ENCODE measurements around the gene ASIC1.
"Not testable (repeated sequence)": the region's sequence is repeated elsewhere in the genome, so short reads cannot be mapped to it uniquely, and the experiment has no call there.

The ASIC1 gene

GRCh38 chr12:50057000-50057841, at the start of gene ASIC1:
Gene ASIC1 (plus strand): TSS chr12:50057596. CDS start chr12:50058767, 1,171 bp downstream.
- no peak for DNase-seq

DNA sequence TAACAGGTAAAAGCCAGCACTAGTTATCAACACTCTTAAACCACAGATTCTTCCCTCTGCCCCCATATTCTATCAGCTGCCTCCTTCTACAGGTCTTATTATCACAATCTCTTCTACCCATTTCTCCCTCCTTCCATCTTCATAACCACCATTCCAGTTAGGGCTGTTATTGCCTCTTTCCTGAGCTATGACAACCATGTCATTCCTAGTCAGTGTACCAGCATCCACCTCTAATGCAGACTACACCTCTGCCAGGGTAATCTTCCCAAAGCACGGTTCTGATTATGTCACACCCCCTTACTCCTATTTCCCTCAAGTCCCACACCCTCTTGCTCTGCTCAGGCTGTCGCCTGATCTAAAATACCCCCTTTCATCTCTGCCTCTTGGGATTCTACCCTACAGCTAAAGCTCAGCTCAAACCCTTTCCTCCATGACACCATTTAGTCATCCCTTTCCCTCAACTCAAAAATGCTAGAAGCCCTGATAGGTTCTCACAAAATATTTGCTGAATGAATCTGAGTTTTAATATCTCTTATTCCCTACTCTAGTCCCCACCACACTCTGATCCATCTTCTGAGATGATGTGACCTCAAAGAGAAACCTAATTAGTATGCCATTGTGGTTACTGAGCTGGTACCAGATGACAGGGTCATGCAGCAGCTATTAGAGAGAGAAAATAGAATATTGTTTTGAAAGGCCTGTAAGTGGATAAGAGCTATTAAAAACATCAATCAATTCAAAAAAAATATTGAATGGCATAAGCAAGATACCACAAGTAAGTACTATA, 43.8 kb upstream of the ASIC1 start:
- no peak for DNase-seq

DNA sequence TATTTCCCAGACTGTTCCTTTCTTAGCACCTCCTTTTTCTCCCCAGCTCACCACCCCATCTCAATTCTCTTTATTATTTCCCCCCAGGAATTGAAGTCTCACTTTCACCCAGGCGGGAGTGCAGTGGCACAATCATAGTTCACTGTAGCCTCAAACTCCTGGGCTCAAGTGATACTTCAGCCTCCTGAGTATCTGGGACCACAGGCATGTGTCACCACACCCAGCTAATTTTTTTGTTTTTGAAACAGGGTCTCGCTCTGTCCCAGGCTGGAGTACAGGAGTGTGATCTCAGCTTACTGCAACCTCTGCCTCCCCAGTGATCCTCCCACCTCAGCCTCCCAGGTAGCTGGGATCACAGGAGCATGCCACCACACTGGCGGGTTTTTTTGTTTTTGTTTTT, 43.1 kb upstream of the ASIC1 start:
- no peak for DNase-seq

DNA sequence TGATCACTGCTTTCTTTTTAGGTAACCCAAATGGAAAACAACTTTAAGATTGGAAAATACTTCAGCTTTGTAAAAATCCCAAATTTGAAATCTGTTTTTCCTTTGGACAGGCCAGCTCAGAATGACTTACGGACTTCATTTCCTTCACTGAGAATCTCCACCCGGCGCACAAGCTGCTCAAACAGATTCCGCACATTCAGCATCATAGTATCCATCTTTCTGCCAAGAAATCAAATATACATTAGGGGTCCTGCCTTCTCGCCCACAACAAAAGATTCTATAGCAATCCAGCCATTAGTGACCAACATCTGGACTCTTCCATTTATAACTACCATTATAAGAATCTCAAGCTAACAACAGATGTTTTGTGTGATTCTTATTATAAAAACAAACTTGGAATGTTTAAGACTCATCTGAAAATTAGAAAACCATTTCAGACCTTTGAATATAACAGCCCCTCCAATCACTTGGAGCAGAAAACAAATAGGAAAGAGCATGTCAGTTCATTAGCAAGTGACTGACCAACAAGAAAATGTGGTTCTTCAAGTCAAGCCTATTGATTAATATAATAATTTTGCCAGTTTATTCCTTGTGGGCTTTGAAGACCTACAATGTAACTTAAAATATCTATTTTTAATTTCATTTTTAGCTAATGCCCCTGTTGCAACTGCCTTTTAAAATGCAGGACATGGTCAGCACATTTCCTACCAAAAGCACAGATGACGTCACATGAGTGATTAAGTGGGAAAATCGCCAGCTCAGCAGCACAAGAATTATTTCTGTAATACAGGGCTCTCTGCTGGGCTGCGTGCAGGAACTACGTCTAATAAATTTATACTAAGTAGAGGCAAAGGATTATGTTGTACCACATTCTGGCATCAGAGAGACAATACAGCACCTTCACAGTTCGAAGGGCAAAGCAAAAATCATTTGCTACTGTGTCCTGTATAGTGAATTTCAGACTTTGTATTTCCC, 40.6 kb upstream of the ASIC1 start:
- DNase-seq: no peak

DNA sequence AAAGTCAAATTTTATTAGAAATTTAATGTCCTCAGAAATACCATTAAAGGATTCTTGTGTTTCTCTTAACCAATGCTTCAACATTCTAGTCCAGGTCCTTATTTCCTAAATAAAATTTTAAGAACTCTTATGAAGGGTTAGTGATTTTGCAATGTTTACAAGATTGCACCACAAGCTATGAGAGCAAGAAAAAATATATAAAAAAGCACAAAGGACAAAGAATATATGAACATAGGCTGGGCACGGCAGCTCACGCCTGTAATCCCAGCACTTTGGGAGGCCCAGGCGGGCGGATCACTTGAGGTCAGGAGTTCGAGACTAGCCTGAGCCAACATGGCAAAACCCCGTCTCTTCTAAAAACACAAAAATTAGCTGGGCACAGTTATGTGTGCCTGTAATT, 39.8 kb upstream of the ASIC1 start:
- DNase-seq: no peak

DNA sequence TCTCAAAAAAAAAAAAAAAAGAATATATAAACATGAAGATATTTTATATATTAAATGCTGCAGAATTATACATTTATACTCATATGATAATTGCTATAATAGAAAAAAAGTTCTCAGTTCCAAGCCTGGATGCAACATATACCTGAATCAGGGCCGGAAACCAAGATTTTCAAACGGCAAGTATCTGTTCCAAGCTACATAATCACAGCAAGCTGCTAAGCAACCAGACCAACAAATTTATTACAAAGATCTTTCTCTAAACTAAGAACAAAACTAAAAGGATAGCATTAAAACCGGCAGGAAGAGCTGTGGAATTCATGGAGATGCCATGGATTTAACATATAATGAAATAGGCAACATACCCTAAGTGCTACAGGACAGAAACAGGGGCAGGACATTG, 39.2 kb upstream of the ASIC1 start:
- DNase-seq: no peak

GRCh38 chr12:50018968-50019367, 38.4 kb upstream of the ASIC1 start:
- no peak for DNase-seq

DNA sequence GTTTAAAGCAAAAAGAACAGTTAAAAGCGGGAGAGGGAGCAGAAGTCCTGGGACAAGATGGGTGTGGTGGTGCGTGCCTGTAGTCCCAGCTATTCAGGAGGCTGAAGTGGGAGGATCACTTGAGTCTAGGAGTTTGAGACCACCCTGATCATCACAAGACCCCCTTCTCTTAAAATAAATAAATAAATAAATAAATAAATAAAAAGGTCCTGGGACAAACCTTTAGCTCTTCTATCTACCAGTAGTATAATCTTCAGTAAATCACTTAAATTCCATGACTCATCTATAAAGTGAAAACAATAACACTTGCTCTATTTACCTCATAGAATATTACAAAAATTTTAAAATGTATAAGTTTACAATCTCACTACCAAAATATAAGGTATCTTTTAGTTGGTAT, 37.9 kb upstream of the ASIC1 start:
- DNase-seq: no peak

GRCh38 chr12:50021031-50021430, 36.4 kb upstream of the ASIC1 start:
- DNase-seq: no peak

- no peak for DNase-seq
Measured at GRCh38 chr12:50022903-50023302, 34.5 kb upstream of the ASIC1 start.

DNA sequence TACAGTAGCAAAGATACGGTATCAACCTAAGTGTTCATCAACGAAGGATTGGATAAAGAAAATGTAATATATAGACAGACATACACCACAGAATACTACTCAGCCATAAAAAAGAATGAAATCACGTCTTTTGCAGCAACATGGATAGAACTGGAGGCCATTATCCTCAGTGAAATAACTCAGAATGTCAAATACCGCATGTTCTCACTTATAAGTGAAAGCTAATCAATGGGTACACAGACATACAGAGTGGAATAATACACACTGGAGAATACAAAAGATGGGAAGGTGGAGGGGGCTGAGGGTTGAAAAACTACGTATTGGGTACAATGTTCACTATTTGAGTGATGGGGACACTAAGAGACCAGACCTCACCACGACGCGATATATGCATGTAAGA, 33.2 kb upstream of the ASIC1 start:
- DNase-seq: no peak

GRCh38 chr12:50024805-50025186, 32.6 kb upstream of the ASIC1 start:
- DNase-seq: no peak

DNA sequence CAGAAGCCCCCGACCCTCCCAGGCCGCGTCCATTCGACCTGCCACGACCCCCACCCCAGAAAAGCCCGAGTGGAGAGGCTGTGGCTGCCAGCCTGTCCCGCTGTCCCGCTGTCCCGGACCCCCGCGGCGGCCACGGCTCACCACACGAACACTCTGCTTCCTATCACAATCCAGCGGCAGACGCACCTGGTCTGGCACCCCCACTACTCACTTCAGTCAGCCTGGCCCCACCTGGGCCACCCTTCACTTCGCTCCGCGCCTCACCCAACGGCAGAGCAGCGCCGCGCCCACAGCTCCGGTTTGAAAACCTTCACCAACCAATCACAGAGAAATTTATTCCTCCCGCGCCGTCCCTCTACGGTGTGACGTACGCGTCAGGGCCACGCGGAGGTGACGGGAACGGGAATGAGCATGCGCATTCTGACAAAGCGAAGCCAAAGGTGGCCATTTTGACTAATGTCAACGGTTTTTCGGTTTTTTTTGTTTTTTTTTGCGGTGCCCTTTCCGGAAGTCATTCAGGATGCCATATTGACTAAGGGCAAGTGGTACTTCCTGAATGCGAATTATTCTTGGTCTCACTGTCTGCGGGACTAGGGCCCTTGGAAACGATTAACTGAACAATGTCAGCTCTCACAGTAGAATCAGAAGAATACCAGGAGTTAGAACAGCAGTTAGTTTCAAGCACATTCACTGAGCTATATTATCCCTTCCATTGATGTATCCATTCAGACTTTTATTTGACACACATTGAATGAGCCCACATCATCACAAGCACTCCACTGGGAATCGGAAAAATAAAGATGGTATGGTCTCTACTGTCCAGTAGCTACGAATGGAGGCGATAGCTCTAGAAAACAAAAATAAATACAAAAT, 32.0 kb upstream of the ASIC1 start, which contains the start of gene RACGAP1:
TSS of gene RACGAP1 (minus strand) at position 308 of the 873 bp plus-strand sequence. CDS start 8,779 bp downstream, outside the sequence.
- peak; percentile 92 for DNase-seq

- DNase-seq: no peak
Measured at GRCh38 chr12:50026691-50027090, 30.7 kb upstream of the ASIC1 start.

DNA sequence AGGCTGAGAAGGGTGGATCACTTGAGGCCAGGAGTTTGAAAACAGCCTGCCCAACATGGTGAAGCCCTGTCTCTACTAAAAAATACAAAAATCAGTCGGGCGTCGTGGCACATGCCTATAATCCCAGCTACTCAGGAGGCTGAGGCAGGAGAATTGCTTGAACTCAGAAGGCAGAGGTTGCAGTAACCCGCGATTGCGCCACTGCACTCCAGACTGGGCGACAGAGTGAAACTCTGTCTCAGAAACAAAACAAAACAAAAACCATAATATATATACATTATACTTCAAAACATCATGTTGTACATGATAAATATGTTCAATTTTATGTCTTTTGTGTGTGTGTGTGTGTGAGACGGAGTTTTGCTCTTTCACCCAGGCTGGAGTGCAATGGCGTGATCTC, 26.9 kb upstream of the ASIC1 start:
- not testable (repeated sequence) for DNase-seq

- DNase-seq: no peak
Measured at GRCh38 chr12:50032515-50032853, 24.9 kb upstream of the ASIC1 start.

DNA sequence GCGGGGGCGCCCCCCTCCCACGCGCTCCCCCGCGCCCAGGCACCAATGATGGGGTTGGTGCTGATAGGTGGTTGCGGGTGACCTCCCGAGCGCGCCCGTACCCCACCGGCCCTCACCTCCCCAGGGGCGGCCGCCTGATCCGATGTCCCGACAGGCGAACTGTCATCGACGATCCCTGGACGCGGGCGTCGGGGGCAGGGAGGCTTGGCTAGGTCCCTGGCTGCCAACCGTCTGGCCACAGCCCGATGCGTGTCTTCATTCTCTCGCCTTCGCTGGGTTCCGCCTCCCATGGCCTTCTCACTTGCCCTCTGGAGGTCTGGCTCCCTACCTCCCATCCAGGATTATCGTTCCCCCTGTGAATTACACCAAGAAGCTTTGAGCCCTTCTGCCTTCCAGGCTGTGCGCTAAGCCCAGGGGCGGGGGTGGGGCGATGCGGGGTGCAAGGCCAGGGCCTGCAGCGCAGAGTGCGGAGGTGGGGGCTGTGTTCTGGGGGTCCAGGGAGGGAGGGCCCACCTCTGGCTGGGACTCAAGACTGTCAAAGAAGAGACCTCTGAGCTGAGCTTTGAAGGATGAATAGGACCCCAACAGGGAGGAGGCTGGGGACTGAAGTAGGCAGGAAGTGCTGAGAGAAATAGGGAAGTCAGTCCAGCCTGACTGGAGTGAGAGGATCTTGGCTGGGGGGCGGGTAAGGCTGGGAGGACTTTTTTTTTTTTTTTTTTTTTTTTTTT, 24.4 kb upstream of the ASIC1 start:
- DNase-seq: no peak

GRCh38 chr12:50038336-50038735, 19.1 kb upstream of the ASIC1 start:
- DNase-seq: no peak

GRCh38 chr12:50039151-50039835, 18.1 kb upstream of the ASIC1 start:
- peak; percentile 41 for DNase-seq

DNA sequence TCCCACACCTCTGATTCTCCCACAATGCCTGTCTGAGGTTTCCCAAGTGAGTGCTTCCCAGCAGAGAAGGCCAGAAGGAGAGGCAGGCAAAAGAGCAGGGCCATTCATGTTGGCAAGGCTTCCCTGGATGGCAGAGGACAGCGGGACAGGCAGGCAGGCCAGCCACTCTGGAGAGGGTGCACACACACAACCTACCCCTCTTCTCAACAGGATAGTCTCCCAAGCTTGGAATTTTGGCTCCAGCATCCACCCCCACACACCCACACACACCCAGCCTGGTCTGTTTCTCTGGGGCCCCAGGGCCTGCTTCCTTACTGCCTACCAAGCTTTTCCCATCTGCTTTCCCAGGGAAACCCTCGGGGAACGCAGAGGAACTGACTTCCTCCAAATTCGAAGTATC, 16.7 kb upstream of the ASIC1 start:
- no peak for DNase-seq
